Adipocyte (in vitro differentiated cells): ENCODE measurements around the gene ELAVL2.

Source experiments
- DNase-seq: peaks from one replicate; pipeline ENCODE4 v3.0.0-alpha.2; 2015; ENCODE audit warnings: low read depth
- H3K27me3 ChIP-seq: replicated peaks from 2 replicates; pipeline ENCODE4 v1.7.0; 2013; ENCODE audit warnings: mild to moderate bottlenecking, low read length, moderate library complexity; ENCODE audit not compliant: control insufficient read depth, insufficient read depth
- H3K36me3 ChIP-seq: 2 replicates; pipeline ENCODE4 v1.7.0; 2013; ENCODE audit warnings: low read length, mild to moderate bottlenecking, moderate library complexity; ENCODE audit not compliant: control insufficient read depth, insufficient read depth, severe bottlenecking
- H3K4me1 ChIP-seq: 2 replicates; pipeline ENCODE4 v1.7.0; 2013; ENCODE audit warnings: mild to moderate bottlenecking, low read length, moderate library complexity; ENCODE audit not compliant: control insufficient read depth, insufficient read depth
- H3K4me3 ChIP-seq: 2 replicates; pipeline ENCODE4 v1.7.0; 2013; ENCODE audit warnings: mild to moderate bottlenecking, low read length, moderate library complexity
- H3K9ac ChIP-seq: 2 replicates; pipeline ENCODE4 v1.7.0; 2013; ENCODE audit warnings: mild to moderate bottlenecking, low read length, moderate library complexity
- H3K9me3 ChIP-seq: 2 replicates; pipeline ENCODE4 v1.7.0; 2013; ENCODE audit warnings: mild to moderate bottlenecking, low read length, moderate library complexity; ENCODE audit not compliant: control insufficient read depth

The ELAVL2 gene

DNA sequence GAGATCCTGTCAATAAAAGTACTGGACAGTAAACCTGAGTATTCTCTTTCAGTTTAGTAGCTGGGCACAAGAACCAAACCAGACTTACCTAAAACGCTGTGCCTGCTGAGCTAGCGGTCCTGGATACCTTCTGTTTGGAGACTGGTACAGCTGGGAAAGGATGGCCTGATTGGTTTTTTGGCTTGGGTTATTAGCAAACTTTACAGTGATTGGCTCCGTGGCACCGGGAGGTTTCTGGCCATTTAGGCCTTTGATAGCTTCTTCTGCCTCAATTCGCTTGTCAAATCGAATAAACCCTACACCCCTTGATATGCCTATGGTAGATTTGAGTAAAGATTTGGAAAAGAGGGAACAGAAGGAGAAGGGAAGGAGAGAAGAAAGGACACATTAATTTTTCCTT is 124.7 kb downstream of the ELAVL2 start:
- H3K9ac ChIP-seq, result no peak overlapping the region
- H3K27me3 ChIP-seq, result no peaks in the 10 kb centered on the region
- H3K4me3 ChIP-seq, result no peak overlapping the region
- DNase-seq, result no peak
- no peaks in the 10 kb centered on the region for H3K36me3 ChIP-seq
- no peaks in the 10 kb centered on the region for H3K9me3 ChIP-seq
- no peaks in the 10 kb centered on the region for H3K4me1 ChIP-seq

DNA sequence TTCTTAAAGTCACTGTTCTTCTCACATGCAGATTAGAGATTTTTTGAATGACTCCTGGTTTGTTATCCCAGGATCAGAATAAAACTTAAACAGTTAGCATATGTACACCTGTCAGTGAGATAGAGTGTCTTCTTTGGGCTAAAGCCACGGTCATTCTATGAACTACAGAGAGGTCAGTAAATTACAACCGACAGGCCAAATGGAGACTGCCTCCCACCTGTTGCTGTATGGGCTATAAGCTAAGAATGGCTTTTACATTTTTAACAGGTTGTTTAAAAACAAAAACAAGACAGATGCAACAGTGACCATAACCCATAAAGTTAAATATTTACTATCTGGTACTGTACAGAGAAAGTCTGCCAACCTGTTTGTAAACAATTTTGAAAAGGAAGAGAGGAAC is 125.7 kb downstream of the ELAVL2 start:
- DNase-seq, result no peak
- Histone ChIP-seq H3K9ac (no peak overlapping the region), H3K36me3 (no peaks in the 10 kb centered on the region), H3K9me3 (no peaks in the 10 kb centered on the region), H3K27me3 (no peaks in the 10 kb centered on the region), H3K4me3 (no peak overlapping the region), H3K4me1 (no peaks in the 10 kb centered on the region)

DNA sequence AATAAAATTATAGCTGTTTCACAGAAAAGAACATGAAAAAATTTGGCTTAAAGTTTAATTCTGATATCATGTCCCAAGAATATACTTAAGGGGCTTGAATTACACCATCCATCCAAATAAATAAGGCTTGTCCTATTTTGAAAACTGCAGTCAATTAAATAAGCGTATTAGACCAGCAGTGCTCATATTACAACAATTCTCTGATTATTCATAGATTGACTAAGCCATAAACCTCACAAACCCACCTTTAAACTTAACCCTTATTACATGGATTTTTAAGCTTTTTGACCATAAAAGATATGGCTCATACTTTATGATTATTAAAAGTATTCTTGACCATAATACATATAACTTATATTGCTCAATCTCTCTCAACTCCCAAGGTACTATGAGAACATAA is 127.9 kb downstream of the ELAVL2 start:
- Histone ChIP-seq H3K36me3 (no peaks in the 10 kb centered on the region), H3K4me1 (no peaks in the 10 kb centered on the region)
- DNase-seq, result no peak

DNA sequence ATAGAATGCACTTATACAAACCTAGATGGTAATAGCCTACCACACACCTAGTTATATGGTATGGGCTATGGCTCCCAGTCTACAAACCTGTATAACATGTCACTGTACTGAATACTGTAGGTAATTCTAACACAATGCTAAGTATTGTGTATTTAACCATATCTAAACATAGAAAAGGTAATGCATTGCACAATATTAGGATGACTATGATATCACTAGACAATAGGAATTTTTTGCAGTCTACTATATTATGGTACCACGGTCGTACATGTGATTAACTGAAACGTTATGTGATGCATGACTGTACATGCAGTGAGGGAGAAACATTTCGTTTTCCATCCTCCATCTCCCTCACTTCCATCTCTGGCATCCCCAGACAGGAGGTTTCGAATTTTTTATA is 130.5 kb downstream of the ELAVL2 start:
- Histone ChIP-seq H3K4me1 (no peaks in the 10 kb centered on the region), H3K9ac (no peak overlapping the region), H3K4me3 (no peak overlapping the region), H3K27me3 (no peaks in the 10 kb centered on the region), H3K9me3 (no peaks in the 10 kb centered on the region), H3K36me3 (no peaks in the 10 kb centered on the region)
- DNase-seq, result no peak

More for the DNA sequence above, 127.9 kb downstream of the ELAVL2 start:
- no peak overlapping the region for H3K9ac ChIP-seq
- no peak overlapping the region for H3K4me3 ChIP-seq
- no peaks in the 10 kb centered on the region for H3K9me3 ChIP-seq
- H3K27me3 ChIP-seq, result no peaks in the 10 kb centered on the region

DNA sequence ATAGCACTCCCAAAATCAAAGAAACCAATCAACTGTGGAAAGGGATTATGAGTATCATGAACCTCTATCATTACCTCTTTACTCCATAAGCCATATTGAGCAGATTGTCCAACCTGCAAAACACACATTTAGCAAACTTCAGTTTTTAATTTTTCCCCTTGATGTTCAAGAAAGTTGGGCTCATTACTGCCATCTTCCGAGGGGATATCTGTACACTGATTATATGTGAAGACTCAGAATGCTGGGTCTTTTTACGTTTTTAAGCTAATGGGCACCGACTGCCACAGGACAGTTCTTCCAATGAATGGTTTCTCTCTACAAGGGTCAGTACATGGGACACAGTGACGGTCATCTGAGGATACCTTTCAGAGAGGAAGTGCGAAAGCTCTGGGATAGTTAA is 132.7 kb downstream of the ELAVL2 start:
- H3K36me3 ChIP-seq, result no peaks in the 10 kb centered on the region
- no peak for DNase-seq
- H3K4me3 ChIP-seq, result no peak overlapping the region
- no peaks in the 10 kb centered on the region for H3K4me1 ChIP-seq
- no peaks in the 10 kb centered on the region for H3K27me3 ChIP-seq
- no peaks in the 10 kb centered on the region for H3K9me3 ChIP-seq
- no peak overlapping the region for H3K9ac ChIP-seq

DNA sequence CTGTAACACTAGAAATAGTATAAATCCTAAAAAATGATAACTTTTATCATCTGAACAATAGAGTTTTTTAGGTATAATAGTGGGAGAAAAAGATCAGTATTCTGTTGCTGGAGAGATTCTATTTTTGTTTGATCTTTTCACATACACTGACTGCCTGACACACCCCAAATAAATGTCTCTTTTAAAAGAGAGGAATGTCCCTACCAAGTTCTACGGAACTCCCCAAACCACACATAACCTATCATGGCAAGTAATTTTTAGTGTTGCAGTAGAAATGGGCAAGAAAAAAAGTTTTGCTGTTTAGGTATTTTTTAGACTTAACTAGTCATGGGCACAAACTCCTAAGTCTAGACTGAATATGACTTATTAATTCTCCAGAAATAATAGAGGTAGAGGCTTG is 139.1 kb downstream of the ELAVL2 start:
- no peak for DNase-seq
- H3K36me3 ChIP-seq, result no peaks in the 10 kb centered on the region
- no peaks in the 10 kb centered on the region for H3K9me3 ChIP-seq
- H3K27me3 ChIP-seq, result no peaks in the 10 kb centered on the region
- H3K4me1 ChIP-seq, result no peaks in the 10 kb centered on the region
- no peak overlapping the region for H3K9ac ChIP-seq
- no peak overlapping the region for H3K4me3 ChIP-seq

DNA sequence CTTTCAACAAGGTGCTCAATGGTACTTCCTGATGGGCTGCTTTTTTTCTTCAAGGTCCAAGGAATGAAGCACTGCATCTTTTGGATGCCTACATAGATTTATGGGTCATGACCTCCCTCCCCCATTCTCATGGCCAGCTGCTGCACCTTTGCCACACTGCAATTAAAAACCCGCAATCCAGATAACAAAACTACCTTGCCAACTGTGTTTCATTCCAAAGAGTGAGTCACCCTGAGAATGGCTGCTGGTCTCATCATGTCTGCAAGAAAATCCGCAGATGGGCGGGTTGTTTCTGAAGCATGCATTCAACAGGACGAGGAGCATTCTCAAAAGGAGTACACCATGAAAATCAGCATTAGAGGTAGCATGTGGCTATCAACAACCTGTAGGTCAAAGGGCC is 139.8 kb downstream of the ELAVL2 start:
- no peak overlapping the region for H3K4me3 ChIP-seq
- DNase-seq, result no peak

DNA sequence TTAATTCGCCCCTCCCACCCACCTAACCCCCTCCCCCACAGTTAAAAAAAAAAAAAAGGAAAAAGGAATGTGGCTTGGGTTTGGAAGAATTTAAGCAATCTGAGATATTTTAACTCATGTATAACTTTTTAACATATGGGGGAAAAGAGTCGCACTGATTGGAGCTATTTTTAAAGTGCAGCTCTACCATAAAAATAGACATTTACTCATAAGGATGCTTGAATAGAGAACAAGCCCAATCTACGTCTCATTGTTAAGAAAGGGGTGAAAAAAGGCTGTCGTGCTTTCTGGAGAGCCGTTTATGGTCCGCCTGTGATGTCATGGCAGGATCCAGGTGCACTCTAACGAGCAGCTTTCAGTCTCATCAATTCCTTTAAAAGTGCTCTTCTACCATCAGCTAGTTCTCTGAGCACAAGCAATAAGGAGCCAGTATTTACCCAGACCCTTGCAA is 142.4 kb downstream of the ELAVL2 start:
- Histone ChIP-seq H3K9ac (no peak overlapping the region), H3K27me3 (no peaks in the 10 kb centered on the region), H3K9me3 (no peaks in the 10 kb centered on the region), H3K4me1 (no peaks in the 10 kb centered on the region), H3K36me3 (no peaks in the 10 kb centered on the region), H3K4me3 (no peak overlapping the region)
- DNase-seq, result peak; percentile 6

More for the DNA sequence above, 139.8 kb downstream of the ELAVL2 start:
- Histone ChIP-seq H3K36me3 (no peaks in the 10 kb centered on the region), H3K9ac (no peak overlapping the region), H3K9me3 (no peaks in the 10 kb centered on the region), H3K27me3 (no peaks in the 10 kb centered on the region), H3K4me1 (no peaks in the 10 kb centered on the region)

DNA sequence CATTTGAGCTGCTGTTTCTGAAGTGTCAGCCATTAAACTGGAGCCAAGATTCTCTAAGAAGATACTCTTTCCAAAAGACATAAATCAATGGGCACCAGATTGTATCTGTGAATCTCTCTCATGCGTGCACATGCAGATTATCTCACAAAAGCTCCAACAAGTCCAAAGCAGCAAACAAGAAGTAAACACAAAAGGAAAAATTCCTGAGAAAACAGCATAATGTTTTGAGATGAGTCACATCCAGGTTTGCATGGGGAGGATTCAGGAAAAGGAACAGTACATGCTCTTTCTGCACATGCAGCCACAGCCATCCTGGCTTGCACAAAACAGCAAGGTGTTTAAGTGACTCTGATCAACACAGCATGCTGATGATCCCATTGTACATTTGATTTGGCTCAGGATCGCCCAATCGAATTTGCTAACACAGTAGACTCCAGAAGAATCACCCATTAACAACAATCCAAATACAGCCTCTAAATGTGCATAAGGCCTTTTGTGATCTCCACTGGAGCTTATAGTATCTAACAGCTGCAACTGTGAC is 143.1 kb downstream of the ELAVL2 start:
- no peaks in the 10 kb centered on the region for H3K36me3 ChIP-seq
- H3K4me3 ChIP-seq, result no peak overlapping the region
- no peaks in the 10 kb centered on the region for H3K4me1 ChIP-seq
- no peaks in the 10 kb centered on the region for H3K27me3 ChIP-seq
- DNase-seq, result peak; percentile 24
- H3K9ac ChIP-seq, result no peak overlapping the region
- H3K9me3 ChIP-seq, result no peaks in the 10 kb centered on the region

DNA sequence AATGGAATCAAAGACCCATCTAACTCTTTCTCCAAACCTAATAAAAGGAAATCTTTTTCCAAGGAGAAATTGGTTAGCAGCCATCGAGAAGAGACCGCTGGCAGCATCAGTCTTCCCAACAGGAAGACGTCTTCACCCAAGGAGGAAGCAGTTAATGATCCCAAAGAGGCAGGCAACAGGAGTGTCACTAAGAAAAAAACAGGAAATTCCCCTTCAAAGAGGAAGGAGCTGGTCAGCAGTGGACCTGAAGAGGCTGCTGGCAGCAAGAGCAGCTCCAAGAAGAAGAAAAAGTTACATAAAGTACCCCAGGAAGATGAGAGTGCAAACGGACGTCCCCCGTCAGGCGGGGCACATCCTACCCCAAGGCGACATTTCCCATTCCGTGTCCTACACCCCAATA is 143.7 kb downstream of the ELAVL2 start:
- Histone ChIP-seq H3K36me3 (no peaks in the 10 kb centered on the region), H3K9me3 (no peaks in the 10 kb centered on the region), H3K9ac (no peak overlapping the region), H3K4me3 (no peak overlapping the region), H3K4me1 (no peaks in the 10 kb centered on the region), H3K27me3 (no peaks in the 10 kb centered on the region)
- DNase-seq, result no peak

DNA sequence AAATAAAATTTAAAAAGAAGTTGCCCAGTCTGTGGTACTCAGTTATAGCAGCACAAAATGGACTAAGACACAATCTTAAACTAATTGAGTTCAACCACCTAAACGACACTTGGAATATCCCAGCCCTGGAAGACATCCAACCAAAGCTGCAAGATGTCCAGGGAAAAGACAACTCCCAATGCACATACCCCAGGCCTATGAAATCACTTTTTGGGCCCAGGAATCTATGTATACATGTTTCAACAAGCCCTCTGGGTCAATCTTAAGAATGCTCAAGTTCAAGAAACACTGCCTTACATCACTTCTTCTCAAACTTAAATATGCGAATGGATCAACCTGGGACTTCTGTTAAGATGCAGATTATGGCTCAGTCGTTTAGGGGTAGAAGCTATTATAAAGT is 148.6 kb downstream of the ELAVL2 start:
- Histone ChIP-seq H3K36me3 (no peaks in the 10 kb centered on the region), H3K4me3 (no peak overlapping the region), H3K4me1 (no peaks in the 10 kb centered on the region), H3K9me3 (no peaks in the 10 kb centered on the region), H3K9ac (no peak overlapping the region), H3K27me3 (no peaks in the 10 kb centered on the region)
- no peak for DNase-seq

DNA sequence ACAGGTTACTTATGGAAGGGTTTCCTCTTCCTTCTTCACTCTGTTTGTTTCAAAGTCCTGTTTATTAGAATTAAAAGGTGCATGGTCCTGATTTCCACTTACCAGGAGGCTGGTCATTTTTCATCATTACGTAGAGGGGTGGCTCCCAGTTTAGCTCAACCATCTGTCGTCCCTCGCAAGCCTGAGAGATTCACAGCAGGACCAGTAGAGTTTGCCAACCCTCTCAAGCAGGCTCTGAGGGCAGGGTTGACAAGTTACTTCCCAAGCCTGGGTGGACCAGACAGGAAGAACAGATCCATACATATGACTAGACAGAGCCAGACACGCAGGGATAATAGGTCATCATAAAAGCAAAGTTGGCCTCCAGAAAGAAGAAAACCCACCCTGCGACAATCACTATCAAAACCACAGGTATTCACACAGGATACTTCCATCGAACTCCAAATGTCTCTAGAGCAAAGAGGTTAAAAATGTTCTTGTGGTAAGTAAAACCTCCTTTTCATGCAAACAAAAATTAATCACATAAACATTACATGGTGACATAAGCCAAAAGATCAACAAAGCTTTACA is 151.9 kb downstream of the ELAVL2 start:
- Histone ChIP-seq H3K27me3 (no peaks in the 10 kb centered on the region), H3K4me3 (no peak overlapping the region), H3K9me3 (no peaks in the 10 kb centered on the region), H3K9ac (no peak overlapping the region), H3K36me3 (no peaks in the 10 kb centered on the region), H3K4me1 (no peaks in the 10 kb centered on the region)
- DNase-seq, result no peak
